OCI-M1 (cell line): Measurements from ENCODE around the gene TMEM178B.

Experiments
- DNase-seq: peaks from one replicate; lab custom pipeline; 2025; lab: John Stamatoyannopoulos, UW

The TMEM178B gene

GRCh38 chr7:141431140-141431479 is 357.2 kb downstream of the TMEM178B start:
- DNase-seq, result no peak

GRCh38 chr7:141431711-141432110 is 357.8 kb downstream of the TMEM178B start:
- DNase-seq, result no peak

GRCh38 chr7:141433698-141434097 is 359.8 kb downstream of the TMEM178B start:
- no peak for DNase-seq

GRCh38 chr7:141436139-141436538 is 362.3 kb downstream of the TMEM178B start:
- DNase-seq, result no peak

- DNase-seq, result no peak
Observed at GRCh38 chr7:141436575-141437075, 362.8 kb downstream of the TMEM178B start.

DNA sequence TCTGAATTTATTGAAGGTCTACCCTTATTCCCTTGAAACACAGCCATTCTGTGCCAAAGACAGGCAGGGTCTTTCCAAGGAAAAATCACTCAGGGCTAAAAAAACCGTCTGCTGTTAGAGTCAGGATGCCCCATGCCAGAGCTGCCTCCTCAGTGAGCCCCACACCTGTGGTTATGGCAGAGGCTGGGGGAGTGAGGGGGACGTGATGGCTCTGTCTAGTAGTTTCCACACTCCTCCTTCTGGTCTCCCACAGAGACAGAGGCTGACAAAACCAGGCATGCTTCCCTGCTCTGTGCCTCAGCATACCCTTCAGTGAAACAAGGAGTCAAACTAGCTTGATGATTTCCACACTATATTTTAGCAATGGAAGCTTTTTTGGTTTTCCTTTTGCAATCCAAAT is 365.3 kb downstream of the TMEM178B start:
- DNase-seq, result no peak

- DNase-seq, result no peak
Observed at GRCh38 chr7:141439776-141440175, 365.9 kb downstream of the TMEM178B start.

GRCh38 chr7:141441837-141442627 is 368.2 kb downstream of the TMEM178B start:
- DNase-seq, result no peak

- no peak for DNase-seq
Observed at GRCh38 chr7:141442781-141443180, 368.9 kb downstream of the TMEM178B start.

- no peak for DNase-seq
Observed at GRCh38 chr7:141444961-141445360, 371.1 kb downstream of the TMEM178B start.

GRCh38 chr7:141451232-141451631 is 377.4 kb downstream of the TMEM178B start:
- DNase-seq, result no peak

GRCh38 chr7:141452911-141453310 is 379.0 kb downstream of the TMEM178B start:
- DNase-seq, result no peak

DNA sequence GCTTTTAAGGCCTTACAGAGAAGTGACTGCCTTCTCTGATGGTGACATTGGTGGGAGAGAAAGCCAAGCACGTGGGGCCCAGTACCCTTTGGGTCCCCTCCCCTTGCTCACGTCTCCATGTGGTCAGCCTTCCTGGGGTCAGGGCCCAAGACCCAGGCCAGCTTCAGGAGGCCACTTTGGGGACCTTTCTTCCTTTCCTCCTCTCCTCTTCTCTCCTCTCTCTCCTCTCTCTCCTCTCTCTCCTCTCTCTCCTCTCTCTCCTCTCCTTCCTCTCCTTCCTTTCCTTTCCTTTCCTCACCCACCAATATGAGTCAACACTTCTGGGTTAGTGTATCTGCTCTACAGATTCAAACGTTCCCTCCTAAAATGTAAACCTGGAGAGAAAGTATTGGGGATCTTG is 380.5 kb downstream of the TMEM178B start:
- no peak for DNase-seq

DNA sequence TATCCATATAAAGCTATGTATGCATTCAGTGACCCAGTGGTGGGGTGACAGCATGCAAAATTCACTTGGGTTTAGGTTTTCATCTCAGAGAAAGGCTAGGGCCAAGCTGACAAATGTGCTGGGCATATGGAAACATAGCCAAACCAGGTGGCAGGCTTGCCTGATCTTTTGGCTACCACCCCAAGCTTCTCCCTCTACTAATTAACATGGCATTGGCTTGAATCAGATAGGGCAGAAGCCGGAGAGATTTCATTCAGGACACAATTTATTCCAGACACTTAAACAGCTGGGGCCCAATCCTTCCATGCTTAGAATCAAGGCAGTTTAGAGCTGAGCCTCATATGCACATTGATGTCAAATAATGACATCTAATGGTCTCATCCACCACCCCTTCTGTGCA is 381.9 kb downstream of the TMEM178B start:
- no peak for DNase-seq

- no peak for DNase-seq
Observed at GRCh38 chr7:141456298-141456697, 382.4 kb downstream of the TMEM178B start.

GRCh38 chr7:141456711-141457110 is 382.8 kb downstream of the TMEM178B start:
- DNase-seq, result no peak

DNA sequence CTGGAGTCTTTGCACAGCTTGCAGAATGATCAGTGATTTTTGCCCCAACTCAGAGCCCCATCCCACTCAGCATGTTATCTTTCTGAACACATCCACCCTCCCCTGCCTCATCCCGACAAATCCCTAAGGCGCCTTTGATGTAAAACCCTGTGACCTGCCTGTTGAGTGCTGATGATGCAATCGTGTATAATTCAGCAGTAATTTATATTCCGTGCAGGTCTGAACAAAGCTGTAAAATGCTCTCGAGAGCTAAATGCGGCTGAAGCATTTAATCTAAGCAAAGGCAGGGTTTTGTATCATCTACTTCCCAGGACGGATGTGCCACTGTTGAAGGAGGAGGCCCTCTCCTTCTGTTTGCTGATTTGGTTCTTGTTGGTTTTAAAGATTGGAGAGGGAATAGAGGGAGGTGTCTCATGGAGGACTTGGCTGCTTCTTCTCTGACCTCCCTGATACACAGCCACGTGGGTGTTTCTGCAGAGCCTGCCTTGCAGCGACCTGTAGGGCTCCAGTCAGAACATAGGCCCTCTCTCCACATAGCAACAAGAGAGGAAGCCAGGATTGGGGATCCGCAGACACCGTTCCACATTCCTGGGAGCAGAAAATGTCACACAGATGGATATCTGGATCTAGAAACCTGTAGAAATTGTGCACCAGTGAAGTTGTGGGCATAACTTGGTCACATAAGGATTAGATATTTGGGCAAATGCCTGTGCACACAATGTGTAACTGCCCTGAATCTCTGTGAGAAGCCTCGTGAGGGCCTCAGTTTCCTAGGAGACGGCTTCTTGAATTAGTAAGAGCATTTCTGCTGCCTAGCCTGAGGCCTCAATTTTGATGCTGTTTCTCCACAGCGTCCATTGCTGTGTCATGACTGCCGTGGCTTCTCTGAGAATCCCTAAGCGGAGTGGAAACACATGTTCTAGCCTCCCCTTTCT is 387.2 kb downstream of the TMEM178B start:
- peak; percentile 40 for DNase-seq

DNA sequence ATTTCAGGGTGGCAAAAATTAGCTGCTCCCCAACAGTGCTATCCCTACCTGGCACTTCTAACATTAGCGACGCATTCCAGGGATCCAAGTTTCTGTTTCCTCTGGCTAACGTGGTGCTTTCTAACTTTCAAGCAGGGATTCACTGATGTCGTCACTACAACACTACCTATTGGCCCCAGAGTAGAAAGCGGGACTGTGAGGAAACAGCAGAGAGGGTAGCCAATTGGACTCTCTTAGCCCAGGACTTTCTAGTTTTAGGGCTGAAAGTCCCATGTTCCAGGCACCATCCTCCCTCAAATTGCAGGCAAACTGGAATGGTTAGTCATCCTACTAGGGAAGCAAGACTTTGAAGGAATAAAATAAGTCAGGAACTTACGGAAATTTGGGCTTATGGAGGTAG is 388.1 kb downstream of the TMEM178B start:
- no peak for DNase-seq

GRCh38 chr7:141462958-141463357 is 389.1 kb downstream of the TMEM178B start:
- no peak for DNase-seq

- no peak for DNase-seq
Observed at GRCh38 chr7:141463986-141464385, 390.1 kb downstream of the TMEM178B start.

DNA sequence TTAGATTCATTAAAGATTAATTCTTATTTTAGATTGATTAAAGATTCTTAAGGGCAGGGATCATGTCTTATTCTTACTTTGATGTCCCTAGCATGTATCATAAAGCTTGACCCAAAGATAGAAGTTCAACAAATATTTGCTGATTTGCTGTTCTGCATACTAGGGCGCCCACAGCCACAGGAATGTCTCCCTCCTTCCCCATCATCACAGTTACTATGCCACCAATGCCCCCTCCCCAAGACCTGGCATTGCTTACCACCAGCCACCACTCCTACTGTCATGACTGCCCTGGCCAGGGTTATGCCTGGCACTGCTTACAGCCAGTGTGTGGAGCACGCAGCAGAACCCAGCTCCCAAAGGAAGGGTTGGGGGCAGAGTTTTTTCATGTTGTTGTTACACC is 390.7 kb downstream of the TMEM178B start:
- DNase-seq, result no peak

DNA sequence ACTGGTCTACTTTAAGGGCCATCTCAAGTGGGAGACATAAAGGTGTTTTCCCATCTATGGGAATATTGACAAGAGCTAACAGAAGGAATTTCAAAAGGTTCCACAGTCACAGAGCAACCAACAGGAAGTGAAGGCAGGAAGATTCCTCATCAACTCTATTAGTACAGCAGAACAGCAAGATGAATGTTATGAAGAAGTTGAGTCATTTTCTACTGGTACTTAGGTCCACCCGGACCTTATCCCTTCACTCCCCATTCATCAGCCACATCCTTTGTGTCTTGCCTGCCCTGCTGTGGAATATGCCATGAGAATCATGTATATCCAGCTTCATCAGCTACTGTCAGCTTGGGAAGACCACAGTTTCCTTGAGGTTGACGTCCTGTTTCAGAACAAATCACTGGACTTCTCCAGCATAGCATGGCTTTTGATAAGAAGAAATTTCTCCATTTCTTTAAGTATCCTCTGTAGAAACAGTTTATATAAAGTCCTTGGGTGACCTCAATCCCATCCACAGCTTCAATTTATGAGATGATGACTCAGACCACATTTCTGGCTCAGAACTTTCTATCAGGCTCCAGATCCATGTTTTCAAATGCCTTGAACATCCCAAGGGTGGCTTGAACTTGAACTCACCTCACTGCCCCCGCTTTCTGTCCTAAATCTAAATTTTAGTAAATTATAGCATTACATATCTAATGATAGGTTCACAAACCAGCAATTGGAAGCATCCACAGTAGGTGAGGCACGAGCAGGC is 392.5 kb downstream of the TMEM178B start:
- no peak for DNase-seq
